Left renal pelvis (tissue), 4 donors: Measurements from ENCODE around the gene STPG1. TPM values are rescaled to one million over a fixed set of nuclear protein-coding genes. Genes with fewer than 3 reads are reported as not detected.
"Not testable (repeated sequence)": the region's sequence is repeated elsewhere in the genome, so short reads cannot be mapped to it uniquely, and the experiment has no call there.

Experiments used
- DNase-seq, 4 donors: peaks; one replicate each; pipeline ENCODE4 v3.0.0-alpha.2; 2013; ENCODE audit warnings: low read depth in 4 of 4, low spot score in 3 of 4
- polyA plus RNA-seq, 4 donors: library from polyadenylated mRNA; unstranded; fragments of 120-200 nt; gene quantifications; one replicate each; pipeline ENCODE4 v1.2.1, GENCODE V29; 2013; ENCODE audit not compliant: insufficient read length in 4 of 4

STPG1 gene
- polyA plus RNA-seq: 10 to 100 TPM in 2 of 4 donors, 1 to 10 TPM in 2; 7.7 to 13.4 (median 11.6) TPM

GRCh38 chr1:24413350-24414163, at the start of gene STPG1:
STPG1 (minus strand) TSS chr1:24413782; CDS start chr1:24401388, 12,394 bp downstream.
- DNase-seq: peak; percentile 79 to 89 (median 84)

- not testable (repeated sequence) for DNase-seq
These were observed 48.5 kb upstream of the STPG1 start for GRCh38 chr1:24462128-24462527.

- DNase-seq: no peak
These were observed 46.1 kb upstream of the STPG1 start for GRCh38 chr1:24459551-24460266.

- DNase-seq: no peak
These were observed 44.3 kb upstream of the STPG1 start for GRCh38 chr1:24457866-24458265.

- DNase-seq: no peak
These were observed 41.7 kb upstream of the STPG1 start for GRCh38 chr1:24455272-24455671.

- no peak for DNase-seq
These were observed 41.1 kb upstream of the STPG1 start for GRCh38 chr1:24454673-24455072.

DNA sequence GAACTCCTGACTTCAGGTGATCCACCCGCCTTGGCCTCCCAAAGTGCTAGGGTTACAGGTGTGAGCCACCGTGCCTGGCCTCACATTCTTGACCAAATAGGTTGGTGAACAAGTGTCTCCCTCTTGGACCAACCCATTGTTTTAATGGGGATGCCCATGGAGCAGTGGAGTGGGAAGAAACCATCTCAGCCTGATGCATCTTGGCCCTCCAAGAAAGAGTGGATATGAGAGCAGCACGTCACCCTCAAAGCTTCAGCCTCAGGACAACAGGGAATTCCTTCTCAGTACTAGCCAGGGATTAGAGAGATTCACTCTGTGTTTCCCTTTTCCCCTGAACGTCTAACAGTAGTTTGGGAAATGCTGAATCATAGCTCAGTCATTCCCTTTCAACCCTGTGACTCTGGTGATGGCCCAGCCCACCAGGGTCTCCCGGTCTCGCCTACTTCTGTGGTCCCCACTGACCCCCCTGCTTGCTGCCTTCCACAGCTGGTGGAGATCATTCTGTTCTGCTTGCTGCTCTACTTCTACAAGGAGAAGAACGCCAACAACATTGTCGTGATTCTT, 39.4 kb upstream of the STPG1 start:
- DNase-seq: no peak

GRCh38 chr1:24451746-24452145, 38.2 kb upstream of the STPG1 start:
- DNase-seq: no peak

DNA sequence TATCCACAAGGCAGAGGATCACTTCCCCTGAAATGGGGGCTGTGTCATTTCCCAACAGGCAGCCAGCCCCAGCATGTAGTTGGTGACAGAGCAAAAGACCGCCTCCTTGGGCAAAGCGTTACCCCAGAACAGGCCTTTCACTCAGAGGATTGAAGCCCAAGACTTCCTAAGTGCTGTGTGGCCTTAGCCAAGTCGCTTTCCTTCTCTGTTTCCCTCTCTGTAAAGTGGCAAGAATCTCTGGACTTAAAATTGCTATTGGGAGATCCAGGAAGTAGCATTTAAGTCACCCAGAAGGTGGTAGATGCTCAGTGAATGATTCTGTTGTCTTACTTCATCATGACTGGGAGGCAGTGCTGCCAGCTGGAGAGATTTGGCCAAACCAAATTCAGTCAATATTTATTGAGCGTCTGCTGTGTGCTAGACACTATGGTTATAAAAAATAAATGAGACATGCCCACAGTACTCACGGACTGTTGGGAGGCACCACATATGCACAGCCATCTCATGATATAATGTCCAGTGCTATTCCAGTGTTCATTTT, 37.3 kb upstream of the STPG1 start:
- no peak for DNase-seq

DNA sequence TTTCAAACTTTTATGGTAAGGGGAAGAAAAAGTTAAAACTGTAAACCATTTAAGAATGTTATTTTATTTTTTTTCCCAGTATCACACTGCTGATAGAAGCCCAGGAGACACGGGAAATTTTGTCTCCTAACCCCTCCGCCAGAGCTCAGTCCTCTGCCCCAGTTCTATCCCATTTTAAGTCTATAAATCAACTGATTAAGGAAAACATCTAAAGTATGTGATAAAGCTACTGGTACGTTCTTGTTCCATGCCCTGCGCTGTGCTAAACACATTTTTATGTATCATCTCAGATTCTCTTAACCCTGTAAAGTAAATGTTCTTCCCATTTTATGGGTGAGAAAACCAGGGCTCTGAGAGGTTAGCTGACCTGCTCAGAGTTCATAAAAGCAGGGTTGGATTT, 36.7 kb upstream of the STPG1 start:
- no peak for DNase-seq

GRCh38 chr1:24446446-24446845, 32.9 kb upstream of the STPG1 start:
- DNase-seq: not testable (repeated sequence)

DNA sequence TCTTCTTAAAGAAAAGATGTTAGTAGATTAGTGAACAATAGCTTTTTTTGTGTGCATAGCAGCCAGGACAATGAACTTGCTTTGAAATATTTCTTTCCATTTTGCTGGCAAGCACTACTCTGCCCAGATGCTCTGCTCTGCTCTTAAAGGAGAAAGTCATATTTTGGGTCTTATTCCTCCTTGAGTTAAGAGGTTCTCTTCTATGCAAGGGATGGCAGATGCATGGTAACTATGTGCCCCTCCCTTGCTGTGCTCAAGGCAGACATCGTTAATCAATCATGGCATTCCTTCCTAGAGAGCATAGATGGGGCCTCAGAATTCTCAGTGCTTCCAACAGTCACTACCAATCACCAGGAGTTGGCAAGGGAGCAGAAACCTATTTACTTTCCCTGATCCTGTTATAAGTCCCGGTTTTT, 29.7 kb upstream of the STPG1 start:
- no peak for DNase-seq

- DNase-seq: no peak
These were observed 29.2 kb upstream of the STPG1 start for GRCh38 chr1:24442764-24443163.

DNA sequence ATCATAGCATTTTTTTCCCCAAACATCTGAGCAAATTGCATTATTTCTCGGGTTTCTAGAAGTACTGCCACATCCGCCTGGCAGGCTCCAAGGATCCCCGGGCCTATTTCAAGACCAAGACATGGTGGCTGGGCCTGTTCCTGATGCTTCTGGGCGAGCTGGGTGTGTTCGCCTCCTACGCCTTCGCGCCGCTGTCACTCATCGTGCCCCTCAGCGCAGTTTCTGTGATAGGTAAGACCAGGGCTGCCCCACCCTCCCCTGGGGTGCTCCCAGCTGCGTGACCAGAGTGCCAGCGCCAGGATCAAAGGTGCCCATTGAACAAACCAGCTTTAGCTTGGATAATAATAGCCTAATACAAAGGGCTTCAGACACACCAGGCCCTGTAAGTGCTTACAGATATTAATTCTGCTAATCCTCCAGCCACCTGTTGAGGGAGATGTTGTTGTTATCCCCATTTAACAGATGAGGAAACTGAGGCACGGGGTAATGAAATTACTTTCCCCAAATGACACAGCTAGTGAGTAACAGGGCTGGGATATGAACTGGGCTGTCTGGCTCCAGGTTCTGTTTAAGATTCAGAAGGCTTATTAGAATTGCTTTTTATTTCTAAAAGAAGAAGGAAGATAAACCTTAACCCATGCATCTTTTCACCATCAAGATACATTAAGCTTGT, 28.6 kb upstream of the STPG1 start:
- DNase-seq: no peak

- no peak for DNase-seq
These were observed 27.9 kb upstream of the STPG1 start for GRCh38 chr1:24441480-24441879.

- DNase-seq: no peak
These were observed 26.9 kb upstream of the STPG1 start for GRCh38 chr1:24440436-24440835.

DNA sequence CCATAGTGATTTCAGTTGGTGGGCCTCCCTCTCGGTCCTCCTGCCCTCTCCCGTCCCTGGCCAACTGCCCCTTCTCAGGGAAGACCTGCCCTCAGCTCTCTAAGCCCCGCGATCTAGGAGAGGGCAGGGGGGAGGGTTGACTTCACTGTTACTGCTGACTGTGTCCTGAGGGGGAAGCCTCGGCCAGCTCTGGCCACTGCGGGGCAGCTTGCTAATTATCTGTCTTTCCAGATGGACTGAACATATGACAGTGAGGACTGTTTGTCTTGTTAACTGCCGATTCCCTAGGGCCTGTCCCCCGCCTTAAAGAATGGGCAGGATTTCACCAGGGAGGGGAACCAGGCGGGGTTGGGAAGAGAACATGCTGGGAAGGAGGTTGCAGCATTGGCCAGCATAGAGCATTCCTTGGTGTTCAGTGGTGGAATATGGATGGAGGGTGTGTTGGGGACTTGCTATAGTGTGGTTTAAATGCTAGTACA, 24.9 kb upstream of the STPG1 start:
- no peak for DNase-seq

- DNase-seq: no peak
These were observed 24.2 kb upstream of the STPG1 start for GRCh38 chr1:24437631-24438396.

DNA sequence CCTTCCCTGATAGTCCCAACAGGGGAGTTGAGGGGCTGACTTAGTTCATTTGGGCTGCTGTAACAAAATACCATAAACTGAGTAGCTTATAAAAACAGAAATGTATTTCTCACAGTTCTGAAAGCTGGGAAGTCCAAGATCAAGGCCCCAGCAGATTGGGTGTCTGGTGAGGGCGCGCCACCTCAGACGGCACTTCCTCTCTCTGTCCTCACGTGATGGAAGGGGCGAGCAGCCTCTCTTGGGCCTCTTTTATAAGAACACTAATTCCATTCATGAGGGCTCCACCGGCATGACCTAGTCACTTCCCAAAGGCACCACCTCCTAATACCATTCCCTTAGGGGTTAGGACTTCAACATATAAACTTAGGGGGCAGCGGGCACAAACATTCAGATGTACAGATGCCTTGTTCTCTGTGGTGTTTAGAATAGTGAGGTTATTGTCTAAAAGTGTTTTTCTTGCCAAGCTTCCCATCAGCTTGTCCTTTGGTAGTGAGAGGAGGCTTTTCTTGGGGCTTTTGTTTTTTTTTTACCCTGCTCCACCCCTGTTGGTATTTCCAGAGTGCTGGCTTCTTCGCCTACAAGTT, 22.3 kb upstream of the STPG1 start:
- no peak for DNase-seq

DNA sequence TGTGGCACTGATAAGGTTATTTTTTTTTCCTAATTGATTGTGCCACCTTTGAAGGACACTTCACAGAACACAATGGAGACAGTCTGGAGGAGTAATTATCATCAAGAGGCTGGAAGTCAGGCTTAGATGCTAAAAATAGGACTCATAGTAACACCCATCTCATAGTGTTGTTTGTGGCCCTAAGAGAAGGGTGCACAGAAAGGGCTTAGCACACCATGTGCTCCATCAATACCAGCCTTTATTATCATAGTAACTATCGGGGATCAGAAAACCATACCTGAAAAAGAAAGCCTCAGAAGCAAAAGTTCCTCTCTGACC, 13.9 kb upstream of the STPG1 start:
- DNase-seq: no peak
